GM12878 (cell line): ENCODE measurements around the gene PLA2G1B. TPM values are rescaled to one million over a fixed set of nuclear protein-coding genes. Genes with fewer than 3 reads are reported as not detected.

Experiments used
- ATAC-seq: fragments of 200-7000 bp; cut with Tn5 transposase; 3 replicates; pipeline ENCODE4 v1.9.1; 2020; ENCODE audit warnings: mild to moderate bottlenecking, moderate library complexity
- BruUV-seq: library from RNA; stranded (reverse); fragments of 400-500 nt; replicated peaks from 2 replicates; lab custom pipeline; 2021; lab: Mats Ljungman, UMichigan
- CTCF ChIA-PET: fragments of 300-600 bp; sonication (Branson Sonifier 250); formaldehyde crosslinking; extraction: SDS; loops from one replicate; lab custom pipeline; 2021; ENCODE audit warnings: inconsistent platforms; lab: Yijun Ruan, JAX
- POLR2A ChIA-PET: fragments of 350-600 bp; formaldehyde crosslinking; extraction: SDS; loops from one replicate; lab custom pipeline; 2021; ENCODE audit warnings: inconsistent platforms; lab: Charles Lee
- RAD21 ChIA-PET: fragments of 300-600 bp; sonication (Branson Sonifier 250); formaldehyde crosslinking; loops from one replicate; lab custom pipeline; 2023; ENCODE audit warnings: antibody characterized with exemption; ENCODE audit not compliant: unreplicated experiment; lab: Charles Lee
- SMC1A ChIA-PET: fragments of 300-600 bp; sonication (Branson Sonifier 250); formaldehyde crosslinking; loops from one replicate; lab custom pipeline; 2023; ENCODE audit not compliant: unreplicated experiment, uncharacterized antibody; lab: Charles Lee
- DNase-seq: peaks from one replicate; pipeline ENCODE4 v3.0.0-alpha.2; 2011; ENCODE audit warnings: low read depth, low spot score
- FAIRE-seq: peaks from 3 replicates; lab custom pipeline; 2011; peaks lifted over from hg19 to GRCh38; lab: Jason Lieb, UNC
- H2AFZ ChIP-seq: 2 replicates; pipeline ENCODE4 v1.6.0; 2011; ENCODE audit warnings: low read depth, low read length, control low read depth; ENCODE audit not compliant: control insufficient read depth
- H3K27ac ChIP-seq: 2 replicates; pipeline ENCODE4 v1.5.1; 2011; ENCODE audit warnings: control low read depth; ENCODE audit not compliant: control insufficient read depth, insufficient read depth
- H3K27me3 ChIP-seq, 2 experiments: replicated peaks in 1 of 2; 2 replicates each; pipeline versions ENCODE4 v1.6.0 to v1.6.1; 2011; ENCODE audit warnings: low read length in 1 of 2; ENCODE audit not compliant: control insufficient read depth in 2 of 2, insufficient read depth in 2 of 2
- H3K36me3 ChIP-seq, 2 experiments: 2 replicates each; pipeline ENCODE4 v1.5.1; 2011; ENCODE audit warnings: low read length in 1 of 2; ENCODE audit not compliant: control insufficient read depth in 2 of 2, insufficient read depth in 2 of 2
- H3K4me1 ChIP-seq: 2 replicates; pipeline ENCODE4 v1.6.1; 2011; ENCODE audit warnings: mild to moderate bottlenecking, low read length, moderate library complexity, mixed read lengths; ENCODE audit not compliant: control insufficient read depth, insufficient read depth
- H3K4me2 ChIP-seq: 2 replicates; pipeline ENCODE4 v1.6.0; 2011; ENCODE audit warnings: control low read depth; ENCODE audit not compliant: control insufficient read depth, insufficient read depth
- H3K4me3 ChIP-seq: fragments of 200-600 bp; sonication (generic); 2 replicates; pipeline ENCODE4 v1.5.1; 2016
- H3K79me2 ChIP-seq: 2 replicates; pipeline ENCODE4 v1.6.0; 2011; ENCODE audit warnings: low read length; ENCODE audit not compliant: control insufficient read depth, insufficient read depth
- H3K9ac ChIP-seq: 2 replicates; pipeline ENCODE4 v1.8.0; 2011; ENCODE audit warnings: low read length, control low read depth, mixed read lengths; ENCODE audit not compliant: control insufficient read depth, insufficient read depth
- H3K9me3 ChIP-seq: replicated peaks from 3 replicates; pipeline ENCODE4 v1.5.1; 2011; ENCODE audit warnings: mild to moderate bottlenecking, low read length; ENCODE audit not compliant: control insufficient read depth, insufficient read depth
- H4K20me1 ChIP-seq: 2 replicates; pipeline ENCODE4 v1.6.0; 2011; ENCODE audit not compliant: control insufficient read depth, insufficient read depth
- CBX3 ChIP-seq: fragments of 200-600 bp; sonication (generic); IDR thresholded peaks from 2 replicates; pipeline ENCODE4 v1.6.1; 2016; ENCODE audit warnings: low read depth, borderline replicate concordance
- CREM ChIP-seq: IDR thresholded peaks from 2 replicates; pipeline ENCODE4 v1.6.1; 2014; ENCODE audit warnings: antibody characterized with exemption, low read depth
- IKZF2 ChIP-seq, 2 experiments: fragments of 450-650 bp; IDR thresholded peaks; 2 replicates each; pipeline ENCODE4 v1.6.1; 2017; ENCODE audit warnings: mild to moderate bottlenecking in 2 of 2, moderate library complexity in 2 of 2
- IRF4 ChIP-seq: IDR thresholded peaks from 2 replicates; pipeline ENCODE4 v1.6.1; 2011; ENCODE audit warnings: low read depth, low read length
- MXI1 ChIP-seq: fragments of 150-350 bp; IDR thresholded peaks from 2 replicates; pipeline ENCODE4 v1.6.1; 2011; ENCODE audit warnings: low read depth, mild to moderate bottlenecking, inconsistent platforms, low read length, improper control_type of control experiment
- NFYA ChIP-seq: IDR thresholded peaks from 2 replicates; pipeline ENCODE4 v1.6.1; 2011; ENCODE audit warnings: low read depth, mild to moderate bottlenecking, low read length, improper control_type of control experiment, borderline replicate concordance
- POLR2AphosphoS2 ChIP-seq: IDR thresholded peaks from 2 replicates; pipeline ENCODE4 v1.6.1; 2011; ENCODE audit warnings: low read depth, mild to moderate bottlenecking, low read length, improper control_type of control experiment, moderate library complexity
- POU2F2 ChIP-seq: IDR thresholded peaks from 3 replicates; pipeline ENCODE4 v1.6.1; 2011; ENCODE audit warnings: low read depth, mild to moderate bottlenecking, low read length, borderline replicate concordance
- SMC3 ChIP-seq: IDR thresholded peaks from 2 replicates; pipeline ENCODE4 v1.6.1; 2011; ENCODE audit warnings: low read length, improper control_type of control experiment, borderline replicate concordance
- SPI1 ChIP-seq: IDR thresholded peaks from 2 replicates; pipeline ENCODE4 v1.6.1; 2011; ENCODE audit warnings: low read depth, mild to moderate bottlenecking, low read length, moderate library complexity, borderline replicate concordance; ENCODE audit not compliant: insufficient read depth
- SREBF2 ChIP-seq: IDR thresholded peaks from 2 replicates; pipeline ENCODE4 v1.6.1; 2012; ENCODE audit warnings: mild to moderate bottlenecking, low read length
- STAT3 ChIP-seq: IDR thresholded peaks from 2 replicates; pipeline ENCODE4 v1.6.1; 2011; ENCODE audit warnings: low read depth, low read length, improper control_type of control experiment
- ZNF207 ChIP-seq: fragments of 450-650 bp; IDR thresholded peaks from 2 replicates; pipeline ENCODE4 v1.6.1; 2014; ENCODE audit warnings: antibody characterized with exemption, mild to moderate bottlenecking, borderline replicate concordance
- ZZZ3 ChIP-seq: IDR thresholded peaks from 2 replicates; pipeline ENCODE4 v1.6.1; 2011; ENCODE audit warnings: low read depth; ENCODE audit not compliant: control insufficient read depth, insufficient read length
- WGBS: methylation state at CpG from one replicate; pipeline ENCODE4 v1.1.6; 2016; ENCODE audit warnings: low lambda C conversion rate; ENCODE audit not compliant: insufficient replicate concordance, insufficient coverage; ENCODE audit errors: missing lambda C conversion rate; 5-methylcytosine and 5-hydroxymethylcytosine counted together
- in situ Hi-C: fragments of 300-500 bp; cut with MboI; formaldehyde crosslinking; loops from 9 replicates; pipeline ENCODE4 v1.14.3; 2018; ENCODE audit warnings: mixed read lengths
- intact Hi-C: fragments of 100-400 bp; cut with micrococcal nuclease; formaldehyde crosslinking; loops from one replicate; pipeline ENCODE4 v1.14.2; 2022; ENCODE audit not compliant: unreplicated experiment
- polyA plus RNA-seq, 11 experiments: library from polyadenylated mRNA; depleted of rRNA in 4 of 11; unstranded in 6 of 11; stranded (reverse) in 5 of 11; fragments of >200 nt; fragmentation: Nextera tagmentation in 4 of 11; fragmentation: Illumina TruSeq in 1 of 11; extraction: Ambion mirVana in 4 of 11; extraction: Trizol in 1 of 11; gene quantifications; 1 replicate in 1 of 11; 2 replicates in 10 of 11; pipeline versions ENCODE4 v1.2.1 to v1.2.3, GENCODE V29; 2011 to 2016; ENCODE audit warnings: inconsistent platforms in 2 of 11, missing spikeins in 2 of 11, low read depth in 1 of 11
- total RNA-seq, 4 experiments: library from RNA; depleted of rRNA in 3 of 4; stranded (reverse); fragments of >200 nt in 3 of 4; fragmentation: Illumina TruSeq in 1 of 4; extraction: Trizol in 1 of 4; gene quantifications; 2 replicates each; pipeline versions ENCODE4 v1.2.1 to v1.2.3, GENCODE V29; 2013 to 2021
- TF ChIP-seq, protein P1 (sequence below): fragments of 150-350 bp; IDR thresholded peaks from 2 replicates; pipeline ENCODE4 v1.6.1; 2016; ENCODE audit warnings: low read depth, low read length
- TF ChIP-seq, protein P2 (sequence below): fragments of 450-650 bp; formaldehyde crosslinking; IDR thresholded peaks from 2 replicates; pipeline ENCODE4 v1.4.0; 2022; ENCODE audit warnings: mild to moderate bottlenecking, moderate library complexity
- TF ChIP-seq, protein P3 (sequence below): fragments of 450-650 bp; IDR thresholded peaks from 2 replicates; pipeline ENCODE4 v1.6.1; 2017; ENCODE audit warnings: borderline replicate concordance

Gene PLA2G1B
- total and polyA plus RNA-seq, 10 of the 15 experiments (the other 5 are each of a cell fraction or from before 2014, with no cell fraction given), result not detected

DNA sequence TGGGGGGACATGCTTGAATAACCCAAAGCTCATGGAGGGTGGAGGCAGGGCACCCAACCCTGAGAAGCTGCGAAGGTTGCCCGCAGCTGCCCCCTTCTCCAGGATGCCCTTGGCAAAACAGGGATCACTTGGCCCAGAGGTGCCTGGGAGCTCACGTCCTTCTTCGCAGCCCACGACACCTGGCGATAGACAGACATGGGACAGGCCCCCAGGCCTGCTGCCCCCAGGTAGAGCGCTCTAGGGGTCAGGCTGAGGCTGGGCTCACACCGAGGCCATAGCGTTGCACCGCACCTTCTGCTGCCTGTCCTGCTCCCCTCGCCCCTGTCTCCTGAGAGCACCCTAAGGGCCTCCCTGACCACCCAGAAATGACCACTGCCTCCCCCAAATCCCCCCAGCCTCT lies 20.2 kb upstream of the PLA2G1B start (continued):
- TF ChIP-seq, protein P1, sequence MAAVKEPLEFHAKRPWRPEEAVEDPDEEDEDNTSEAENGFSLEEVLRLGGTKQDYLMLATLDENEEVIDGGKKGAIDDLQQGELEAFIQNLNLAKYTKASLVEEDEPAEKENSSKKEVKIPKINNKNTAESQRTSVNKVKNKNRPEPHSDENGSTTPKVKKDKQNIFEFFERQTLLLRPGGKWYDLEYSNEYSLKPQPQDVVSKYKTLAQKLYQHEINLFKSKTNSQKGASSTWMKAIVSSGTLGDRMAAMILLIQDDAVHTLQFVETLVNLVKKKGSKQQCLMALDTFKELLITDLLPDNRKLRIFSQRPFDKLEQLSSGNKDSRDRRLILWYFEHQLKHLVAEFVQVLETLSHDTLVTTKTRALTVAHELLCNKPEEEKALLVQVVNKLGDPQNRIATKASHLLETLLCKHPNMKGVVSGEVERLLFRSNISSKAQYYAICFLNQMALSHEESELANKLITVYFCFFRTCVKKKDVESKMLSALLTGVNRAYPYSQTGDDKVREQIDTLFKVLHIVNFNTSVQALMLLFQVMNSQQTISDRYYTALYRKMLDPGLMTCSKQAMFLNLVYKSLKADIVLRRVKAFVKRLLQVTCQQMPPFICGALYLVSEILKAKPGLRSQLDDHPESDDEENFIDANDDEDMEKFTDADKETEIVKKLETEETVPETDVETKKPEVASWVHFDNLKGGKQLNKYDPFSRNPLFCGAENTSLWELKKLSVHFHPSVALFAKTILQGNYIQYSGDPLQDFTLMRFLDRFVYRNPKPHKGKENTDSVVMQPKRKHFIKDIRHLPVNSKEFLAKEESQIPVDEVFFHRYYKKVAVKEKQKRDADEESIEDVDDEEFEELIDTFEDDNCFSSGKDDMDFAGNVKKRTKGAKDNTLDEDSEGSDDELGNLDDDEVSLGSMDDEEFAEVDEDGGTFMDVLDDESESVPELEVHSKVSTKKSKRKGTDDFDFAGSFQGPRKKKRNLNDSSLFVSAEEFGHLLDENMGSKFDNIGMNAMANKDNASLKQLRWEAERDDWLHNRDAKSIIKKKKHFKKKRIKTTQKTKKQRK, result no peak
- TF ChIP-seq, protein P2, sequence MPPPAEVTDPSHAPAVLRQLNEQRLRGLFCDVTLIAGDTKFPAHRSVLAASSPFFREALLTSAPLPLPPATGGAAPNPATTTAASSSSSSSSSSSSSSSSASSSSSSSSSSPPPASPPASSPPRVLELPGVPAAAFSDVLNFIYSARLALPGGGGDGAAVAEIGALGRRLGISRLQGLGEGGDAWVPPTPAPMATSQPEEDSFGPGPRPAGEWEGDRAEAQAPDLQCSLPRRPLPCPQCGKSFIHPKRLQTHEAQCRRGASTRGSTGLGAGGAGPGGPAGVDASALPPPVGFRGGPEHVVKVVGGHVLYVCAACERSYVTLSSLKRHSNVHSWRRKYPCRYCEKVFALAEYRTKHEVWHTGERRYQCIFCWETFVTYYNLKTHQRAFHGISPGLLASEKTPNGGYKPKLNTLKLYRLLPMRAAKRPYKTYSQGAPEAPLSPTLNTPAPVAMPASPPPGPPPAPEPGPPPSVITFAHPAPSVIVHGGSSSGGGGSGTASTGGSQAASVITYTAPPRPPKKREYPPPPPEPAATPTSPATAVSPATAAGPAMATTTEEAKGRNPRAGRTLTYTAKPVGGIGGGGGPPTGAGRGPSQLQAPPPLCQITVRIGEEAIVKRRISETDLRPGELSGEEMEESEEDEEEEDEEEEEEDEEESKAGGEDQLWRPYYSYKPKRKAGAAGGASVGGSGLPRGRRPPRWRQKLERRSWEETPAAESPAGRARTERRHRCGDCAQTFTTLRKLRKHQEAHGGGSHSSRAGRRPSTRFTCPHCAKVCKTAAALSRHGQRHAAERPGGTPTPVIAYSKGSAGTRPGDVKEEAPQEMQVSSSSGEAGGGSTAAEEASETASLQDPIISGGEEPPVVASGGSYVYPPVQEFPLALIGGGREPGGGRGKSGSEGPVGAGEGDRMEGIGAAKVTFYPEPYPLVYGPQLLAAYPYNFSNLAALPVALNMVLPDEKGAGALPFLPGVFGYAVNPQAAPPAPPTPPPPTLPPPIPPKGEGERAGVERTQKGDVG (CRISPR knock-in tag), result no peak
- TF ChIP-seq POU2F2 (no peak), STAT3 (no peak), ZZZ3 (no peak)

DNA sequence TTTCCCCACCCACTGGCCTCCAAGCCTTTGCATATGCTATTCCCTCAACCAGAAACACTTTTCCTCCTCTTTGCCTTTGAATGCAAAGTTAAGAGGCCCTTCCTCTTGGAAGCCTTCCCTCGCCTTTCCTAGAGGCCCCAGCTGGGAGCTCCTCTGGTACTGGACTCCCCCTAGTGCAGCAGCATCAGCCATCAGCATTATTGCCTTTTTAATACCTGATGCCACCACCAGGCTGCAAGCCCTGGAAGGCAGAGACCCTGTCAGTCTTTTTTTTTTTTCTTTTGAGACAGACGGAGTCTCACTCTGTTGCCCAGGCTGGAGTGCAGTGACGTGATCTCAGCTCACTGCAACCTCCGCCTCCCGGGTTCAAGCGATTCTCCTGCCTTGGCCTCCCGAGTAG lies 19.1 kb upstream of the PLA2G1B start:
- CTCF ChIA-PET, result no interaction called here
- in situ Hi-C loops, result no loop called here
- SMC1A ChIA-PET, result no interaction called here
- intact Hi-C loops, result no loop called here
- H3K4me2 ChIP-seq, result no peak overlapping the region
- RAD21 ChIA-PET, result no interaction called here
- BruUV-seq, result no TSS peak
- H3K79me2 ChIP-seq, result no peaks in the 10 kb centered on the region
- no peaks in the 10 kb centered on the region for H3K27me3 ChIP-seq
- no peaks in the 10 kb centered on the region for H3K9me3 ChIP-seq
- no peaks in the 10 kb centered on the region for H4K20me1 ChIP-seq
- DNase-seq, result no peak
- H3K36me3 ChIP-seq, result no peaks in the 10 kb centered on the region
- no peak overlapping the region for H3K27ac ChIP-seq
- no peak overlapping the region for H2AFZ ChIP-seq
- H3K4me3 ChIP-seq, result no peak overlapping the region
- H3K4me1 ChIP-seq, result no peaks in the 10 kb centered on the region
- H3K9ac ChIP-seq, result no peak overlapping the region
- POLR2A ChIA-PET, result no interaction called here
- ATAC-seq, result no peak; the same call in 2 of the 3 replicates
- no peak for FAIRE-seq
- WGBS, result 56% methylated on average over 6 of the region's 7 CpGs
- TF ChIP-seq SMC3 (no peak), SREBF2 (no peak), IRF4 (no peak), CBX3 (no peak), ZNF207 (no peak), POLR2AphosphoS2 (no peak), SPI1 (no peak), IKZF2 (IDR thresholded peaks at IDR 0.05) (no peak), MXI1 (no peak), CREM (no peak), NFYA (no peak)
- TF ChIP-seq, protein P3, sequence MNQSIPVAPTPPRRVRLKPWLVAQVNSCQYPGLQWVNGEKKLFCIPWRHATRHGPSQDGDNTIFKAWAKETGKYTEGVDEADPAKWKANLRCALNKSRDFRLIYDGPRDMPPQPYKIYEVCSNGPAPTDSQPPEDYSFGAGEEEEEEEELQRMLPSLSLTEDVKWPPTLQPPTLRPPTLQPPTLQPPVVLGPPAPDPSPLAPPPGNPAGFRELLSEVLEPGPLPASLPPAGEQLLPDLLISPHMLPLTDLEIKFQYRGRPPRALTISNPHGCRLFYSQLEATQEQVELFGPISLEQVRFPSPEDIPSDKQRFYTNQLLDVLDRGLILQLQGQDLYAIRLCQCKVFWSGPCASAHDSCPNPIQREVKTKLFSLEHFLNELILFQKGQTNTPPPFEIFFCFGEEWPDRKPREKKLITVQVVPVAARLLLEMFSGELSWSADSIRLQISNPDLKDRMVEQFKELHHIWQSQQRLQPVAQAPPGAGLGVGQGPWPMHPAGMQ, result no peak
